T-helper 2 cell treated with Interferon-gamma antibody and Interleukin-4, amounts not matched to agents 100 ng/mL and 5 ng/mL, for 36 hours (primary cell): ENCODE data around the gene RBMS1. TPM values are rescaled to one million over a fixed set of nuclear protein-coding genes. Genes with fewer than 3 reads are reported as not detected.

Source experiments
- intact Hi-C: fragments of 100-400 bp; cut with micrococcal nuclease; formaldehyde crosslinking; loops from one replicate; pipeline ENCODE4 v1.15.1; 2023
- total RNA-seq: library from RNA; stranded (reverse); gene quantifications from 2 replicates; pipeline ENCODE4 v1.2.3, GENCODE V29; 2022

The RBMS1 gene
- total RNA-seq, 1 donor from 2014 or later: 63.2 TPM

DNA sequence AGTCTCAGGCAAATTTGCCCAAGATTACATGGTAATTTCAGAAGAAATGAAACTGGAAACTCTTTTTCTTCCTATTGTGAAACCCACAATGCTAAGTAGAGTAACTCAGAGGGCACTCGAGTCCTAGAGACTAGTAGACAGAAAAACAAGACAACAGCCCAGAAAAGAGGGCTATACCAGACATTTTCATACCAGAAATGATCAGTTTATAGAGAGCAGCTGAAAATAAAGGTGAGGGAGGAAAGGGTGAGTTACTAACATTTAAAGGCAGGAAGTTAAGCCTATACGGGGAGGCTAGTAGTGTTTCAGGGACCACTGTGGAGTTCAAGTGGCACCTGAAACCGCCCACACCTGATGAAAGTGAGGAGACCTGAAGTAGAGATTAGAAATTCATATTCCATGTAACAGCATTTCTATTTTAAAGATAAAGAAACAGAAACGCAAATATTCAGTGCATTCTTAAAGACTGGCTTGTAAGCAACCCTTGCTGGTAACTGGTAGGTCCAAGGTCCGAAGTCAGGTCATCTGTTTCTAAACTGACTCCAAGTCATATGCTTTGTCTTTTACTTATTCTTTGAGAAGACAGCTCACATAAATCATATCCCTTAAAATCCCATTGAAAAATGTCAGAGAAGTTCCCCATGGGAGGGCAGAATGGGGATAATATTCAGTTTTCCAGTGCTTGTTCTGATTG is 148.4 kb downstream of the RBMS1 start:
- intact Hi-C loops: no loop called here

DNA sequence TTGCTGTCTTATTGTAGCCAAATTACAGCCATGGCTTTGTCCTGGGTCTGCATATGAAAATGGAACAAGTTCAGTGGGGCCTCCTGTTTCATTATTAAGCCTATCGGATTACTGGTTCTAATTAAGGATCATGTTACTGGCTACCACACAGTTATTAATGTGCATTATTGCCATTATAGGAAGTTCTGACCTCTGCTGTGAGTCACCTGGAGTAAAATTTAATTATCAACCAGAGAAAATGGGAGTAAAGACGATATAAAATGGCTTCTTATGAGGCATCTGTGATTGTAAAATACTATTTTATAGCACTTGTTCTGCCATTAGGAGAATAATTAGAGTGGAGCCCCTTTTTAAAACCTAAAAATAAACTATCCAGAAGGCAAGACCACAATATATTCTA is 150.2 kb downstream of the RBMS1 start:
- intact Hi-C loops: no loop called here

DNA sequence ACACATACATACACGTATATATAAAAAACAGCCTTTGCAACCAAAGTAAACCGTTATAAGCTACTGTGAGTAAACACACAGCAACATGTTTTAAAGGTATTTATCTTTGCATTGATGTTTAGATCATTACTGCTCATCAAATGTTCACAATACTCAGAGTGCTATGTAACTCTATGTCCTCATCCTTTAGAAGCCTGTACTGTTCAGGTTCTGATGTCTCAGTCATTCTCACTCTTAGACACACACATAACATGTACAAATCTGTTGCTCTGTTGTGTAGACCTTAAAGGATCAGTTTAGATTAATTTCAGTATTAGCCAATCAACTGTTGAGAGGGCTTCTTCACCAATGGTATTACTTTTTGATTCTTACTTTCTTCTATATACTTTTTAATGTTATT is 153.9 kb downstream of the RBMS1 start:
- intact Hi-C loops: no loop called here

DNA sequence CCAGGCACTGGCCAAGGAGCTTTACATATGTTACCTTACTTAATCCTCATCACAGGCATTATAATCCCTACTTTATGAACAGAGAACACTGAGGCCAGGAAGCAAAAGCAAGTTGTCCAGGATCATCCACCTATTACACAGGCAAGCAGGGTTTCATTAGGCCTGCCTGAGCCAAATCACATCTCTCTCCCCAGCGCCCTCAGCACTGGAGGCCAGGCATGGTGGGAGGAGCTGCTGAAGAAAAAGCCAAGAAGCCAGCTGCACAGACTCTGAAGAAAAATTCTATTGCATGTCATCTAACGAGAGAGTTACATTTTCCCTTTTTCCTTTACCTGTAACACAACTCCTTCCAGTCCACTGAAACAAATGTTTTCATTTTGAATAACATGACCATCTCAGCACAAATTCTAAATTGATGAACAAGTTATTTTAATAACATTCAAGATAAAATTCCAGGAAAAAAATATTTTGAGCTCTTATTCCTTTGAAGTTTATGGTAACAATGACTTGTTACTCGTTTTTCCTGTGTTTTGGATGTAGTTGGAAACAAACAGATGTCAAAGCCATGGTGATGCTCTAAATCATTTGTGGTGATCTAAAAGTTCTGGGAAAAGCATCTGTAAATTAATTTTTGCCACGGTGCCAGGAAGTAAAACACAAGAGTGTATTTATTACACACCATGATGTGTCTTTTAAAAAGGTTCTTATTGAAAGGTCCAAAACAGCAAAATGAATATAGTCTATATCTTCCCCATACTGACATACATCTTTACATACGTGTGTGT is 154.5 kb downstream of the RBMS1 start:
- intact Hi-C loops: no loop called here

DNA sequence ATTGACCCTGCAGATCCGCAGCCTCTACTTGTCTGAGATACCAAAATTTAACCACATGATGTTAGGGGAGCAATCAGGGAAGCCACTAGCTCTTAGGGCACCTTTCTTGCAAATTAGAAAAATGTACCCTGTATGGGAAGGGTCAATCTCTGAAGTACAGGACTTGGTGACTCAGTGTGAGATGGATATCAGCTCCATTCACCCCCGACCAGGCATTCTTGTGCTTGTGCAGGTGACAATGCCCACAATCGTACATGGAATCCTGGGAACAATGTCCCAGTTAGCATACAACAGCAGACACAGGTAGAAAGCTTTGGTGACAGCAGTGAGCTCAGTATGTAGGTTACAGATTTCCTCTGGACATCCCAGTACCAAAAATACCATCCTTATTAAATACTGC is 155.9 kb downstream of the RBMS1 start:
- intact Hi-C loops: no loop called here

DNA sequence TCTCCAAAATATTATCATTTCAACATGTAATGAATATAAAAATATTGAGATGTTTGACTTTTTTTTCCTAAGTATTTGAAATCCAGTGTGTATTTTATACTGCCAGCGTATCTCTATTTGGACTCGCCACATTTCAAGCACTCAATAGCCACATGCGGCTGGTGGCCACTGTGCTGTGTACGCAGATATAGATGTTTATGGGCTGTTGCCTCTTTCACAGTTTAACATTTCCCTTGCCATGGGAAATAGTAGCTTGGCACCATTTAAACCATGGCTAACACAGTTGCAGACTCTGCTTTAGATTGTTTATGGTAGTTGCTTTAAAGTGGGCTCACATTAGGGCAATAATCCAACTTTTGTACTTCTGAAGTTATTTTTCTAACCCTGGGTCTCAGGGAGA is 157.0 kb downstream of the RBMS1 start:
- intact Hi-C loops: no loop called here

DNA sequence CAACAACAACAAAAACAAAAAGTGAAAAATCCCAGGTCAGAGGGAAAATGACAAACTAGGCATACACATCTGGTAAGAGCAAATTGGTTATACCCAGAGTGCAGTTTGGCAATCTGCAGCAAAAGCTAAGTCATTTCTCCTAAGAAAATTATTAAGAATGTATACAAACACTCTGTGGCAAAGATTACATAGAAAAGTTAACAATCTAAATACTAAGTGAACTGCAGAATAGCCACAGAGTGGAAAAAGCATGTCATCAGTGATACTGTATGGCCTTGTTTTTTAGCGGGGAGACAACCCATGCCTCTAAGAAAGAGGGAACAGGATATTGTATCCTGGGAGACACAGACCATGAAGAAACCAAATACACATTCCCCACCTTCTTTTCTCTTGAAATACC is 157.5 kb downstream of the RBMS1 start:
- intact Hi-C loops: no loop called here

- intact Hi-C loops: no loop called here
Measured at GRCh38 chr2:160335441-160335840, 158.2 kb downstream of the RBMS1 start.

GRCh38 chr2:160334028-160334741 is 159.4 kb downstream of the RBMS1 start:
- intact Hi-C loops: loop anchor here (5.0 kb wide), 2 partner anchors 73 to 158 kb away; partner anchors contain the start of gene RBMS1

DNA sequence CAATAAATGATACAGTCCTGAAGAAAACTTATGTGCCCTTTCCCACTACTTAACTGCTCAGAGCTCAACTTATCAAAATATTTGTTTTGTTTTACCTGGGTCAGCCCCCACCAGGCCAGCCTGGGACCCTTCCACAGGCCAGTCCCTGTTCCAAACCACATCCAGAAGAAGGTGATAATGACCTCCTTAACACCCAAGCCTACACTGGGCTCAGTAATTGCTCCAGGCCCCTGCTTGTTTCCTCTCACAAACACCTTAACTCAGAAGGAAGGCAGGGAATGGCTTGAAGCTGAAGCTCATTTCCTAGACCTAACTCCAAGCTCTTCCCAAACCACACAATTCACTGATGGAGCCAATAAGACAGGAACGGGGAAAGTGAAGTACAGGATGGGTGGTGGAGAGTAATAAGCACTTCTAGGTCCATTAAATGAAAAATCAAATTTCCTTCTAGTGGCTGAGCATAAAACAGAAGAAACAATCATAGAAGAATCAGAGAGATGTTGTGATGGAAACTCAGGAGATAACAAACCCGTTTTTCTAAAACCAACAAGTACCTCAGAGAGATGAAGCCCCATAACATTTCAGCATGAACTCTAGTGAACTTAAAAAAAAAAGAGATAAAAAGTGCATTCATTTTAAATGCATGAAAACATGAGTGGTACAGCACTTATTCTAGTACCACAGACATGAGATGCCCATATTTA is 160.1 kb downstream of the RBMS1 start:
- intact Hi-C loops: loop anchor here (5.0 kb wide), 2 partner anchors 74 to 159 kb away; partner anchors contain the start of gene RBMS1

- intact Hi-C loops: loop anchor here (5.0 kb wide), 2 partner anchors 75 to 160 kb away; partner anchors contain the start of gene RBMS1
Measured at GRCh38 chr2:160332318-160332717, 161.3 kb downstream of the RBMS1 start.

GRCh38 chr2:160331258-160332025 is 162.2 kb downstream of the RBMS1 start:
- intact Hi-C loops: loop anchor here (5.0 kb wide), 2 partner anchors 76 to 161 kb away; partner anchors contain the start of gene RBMS1

DNA sequence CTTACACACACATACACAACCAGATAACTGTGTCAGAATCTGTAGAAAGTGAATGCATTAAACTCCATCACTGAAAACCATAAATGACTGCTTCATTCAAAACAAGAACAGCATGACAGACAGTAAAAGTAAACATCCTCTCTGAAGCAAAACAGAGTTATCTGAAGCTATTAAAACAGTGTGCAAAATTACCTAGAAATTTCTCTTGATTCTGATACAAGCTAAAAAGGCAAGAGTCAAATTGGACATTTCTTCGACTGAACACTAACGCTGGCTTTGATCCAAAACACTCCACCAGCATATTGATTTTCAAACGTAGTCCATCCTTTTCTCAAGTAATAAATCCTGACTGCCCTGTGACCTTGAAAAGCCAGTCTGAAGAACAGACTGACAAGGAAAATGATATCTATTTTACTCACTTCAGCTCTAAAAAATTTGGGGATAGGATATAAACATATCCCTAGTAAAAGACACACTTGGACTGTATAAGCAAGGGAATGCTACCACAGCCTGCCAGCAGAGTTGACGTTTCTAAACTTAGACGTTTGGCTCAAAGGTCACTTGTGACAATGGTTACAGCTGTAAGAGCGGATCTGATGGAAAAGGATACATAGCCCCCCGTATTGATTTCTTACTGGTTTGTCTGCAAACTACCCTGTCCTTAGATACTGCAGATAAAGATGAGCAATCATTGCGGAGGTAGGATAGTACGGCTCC is 164.6 kb downstream of the RBMS1 start:
- intact Hi-C loops: loop anchor here (10.0 kb wide), 1 partner anchor 326 kb away; no protein-coding TSS in a partner anchor

GRCh38 chr2:160326786-160327185 is 166.8 kb downstream of the RBMS1 start:
- intact Hi-C loops: loop anchor here (10.0 kb wide), 1 partner anchor 328 kb away; no protein-coding TSS in a partner anchor

GRCh38 chr2:160325418-160325817 is 168.2 kb downstream of the RBMS1 start:
- intact Hi-C loops: loop anchor here (2.0 to 10.0 kb wide), 2 partner anchors 329 to 593 kb away; no protein-coding TSS in a partner anchor

GRCh38 chr2:160324917-160325316 is 168.7 kb downstream of the RBMS1 start:
- intact Hi-C loops: loop anchor here (1.0 to 10.0 kb wide), 3 partner anchors 330 to 669 kb away; no protein-coding TSS in a partner anchor

DNA sequence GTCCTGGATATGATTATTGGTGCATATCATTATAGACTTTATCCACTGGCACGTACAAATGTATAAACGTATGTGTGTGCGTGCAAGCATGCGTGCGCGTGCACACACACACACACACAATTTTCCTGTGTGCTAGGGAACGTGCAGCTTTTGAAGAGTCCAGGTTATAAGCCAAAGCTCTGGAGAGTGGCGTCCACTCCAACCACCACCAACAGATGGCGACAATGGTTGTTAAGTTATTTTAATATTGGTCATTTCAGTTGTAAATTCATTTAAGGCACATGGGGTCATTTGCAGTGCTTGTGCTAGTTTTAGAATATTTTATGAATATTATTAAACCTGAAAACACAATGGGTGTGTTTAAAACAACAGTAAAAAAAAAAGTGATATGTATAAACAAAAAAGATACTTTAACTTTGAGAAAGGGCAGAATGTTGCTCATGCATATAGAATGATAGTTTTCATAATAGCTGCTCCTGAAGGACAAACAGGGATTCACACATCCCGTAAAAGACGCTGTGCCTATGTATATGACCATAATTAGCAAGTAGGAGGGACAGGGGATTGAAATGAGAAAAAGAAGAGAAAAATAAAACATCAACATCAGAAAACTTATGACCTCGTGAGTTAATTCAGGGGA is 169.3 kb downstream of the RBMS1 start:
- intact Hi-C loops: loop anchor here (1.0 to 10.0 kb wide), 3 partner anchors 331 to 670 kb away; no protein-coding TSS in a partner anchor

DNA sequence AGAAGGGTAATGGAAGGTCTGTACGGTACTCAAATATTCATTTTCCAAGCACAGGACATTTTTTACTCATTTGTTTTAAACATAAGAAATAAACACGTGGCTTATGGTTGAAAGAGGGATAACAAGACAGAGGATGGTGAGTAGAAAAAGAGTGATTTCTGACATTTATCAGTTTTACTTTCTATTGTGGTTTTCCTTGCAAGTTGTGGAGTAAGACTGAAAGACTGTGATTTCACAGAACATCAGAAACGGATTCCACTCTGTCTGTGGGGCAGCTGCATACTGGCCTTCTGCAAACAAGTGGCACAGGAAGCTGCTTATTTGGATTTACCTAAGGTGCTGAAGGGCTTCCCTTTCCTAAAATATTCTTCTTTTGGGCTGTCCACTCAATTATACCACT is 171.3 kb downstream of the RBMS1 start:
- intact Hi-C loops: loop anchor here (10.0 kb wide), 1 partner anchor 332 kb away; no protein-coding TSS in a partner anchor

GRCh38 chr2:160321006-160321405 is 172.6 kb downstream of the RBMS1 start:
- intact Hi-C loops: loop anchor here (10.0 kb wide), 1 partner anchor 334 kb away; no protein-coding TSS in a partner anchor
